ENCODE measurements around the gene CARD18.

CARD18 gene

DNA sequence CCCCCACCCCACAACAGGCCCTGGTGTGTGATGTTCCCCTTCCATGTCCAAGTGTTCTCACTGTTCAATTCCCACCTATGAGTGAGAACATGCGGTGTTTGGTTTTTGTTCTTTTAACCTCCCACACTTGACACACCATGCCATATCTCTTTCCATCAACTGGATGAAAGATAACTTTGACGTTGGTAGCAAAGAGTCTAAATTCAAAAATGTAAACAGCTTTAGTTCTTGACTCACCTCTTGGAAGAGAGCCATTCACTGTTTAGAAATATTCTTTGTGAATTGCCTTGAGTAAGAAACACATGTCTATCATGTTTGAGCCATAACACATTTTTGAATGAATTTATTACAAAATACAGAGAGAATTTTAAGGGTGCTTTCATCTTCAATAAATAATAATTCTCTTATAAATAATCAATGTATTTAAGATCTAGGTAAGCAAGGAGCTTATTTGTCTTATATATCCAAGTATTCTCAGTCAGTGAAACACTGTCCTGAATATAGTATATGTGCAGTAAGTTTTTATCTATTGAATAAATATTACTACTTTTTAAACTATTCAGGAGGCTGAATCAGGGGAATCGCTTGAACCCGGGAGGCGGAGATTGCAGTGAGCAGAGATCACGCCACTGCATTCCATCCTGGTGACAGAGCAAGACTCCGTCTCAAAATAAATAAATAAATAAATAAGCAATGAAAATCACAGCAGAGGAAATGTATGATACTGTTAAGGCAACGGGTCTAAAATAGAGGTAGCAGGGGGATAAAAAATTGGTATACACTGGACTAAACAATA is 6.7 kb downstream of the CARD18 start:
- no peak overlapping the region for H2AFZ ChIP-seq (ENCODE audit: low read length)
- H3K9me2 ChIP-seq (replicated peaks; ENCODE audit: insufficient read depth, low read length), result no peaks in the 10 kb centered on the region
- H3K79me2 ChIP-seq (ENCODE audit: low read length), result no peaks in the 10 kb centered on the region
- H3F3A ChIP-seq (ENCODE audit: insufficient read depth, low read length), result no peaks in the 10 kb centered on the region
- H3K9me3 ChIP-seq (replicated peaks; ENCODE audit: insufficient read depth, low read length), result no peaks in the 10 kb centered on the region
- DNase-seq, result no peak
- H4K20me1 ChIP-seq (ENCODE audit: insufficient read depth, low read length), result no peaks in the 10 kb centered on the region
- H3K27me3 ChIP-seq (replicated peaks; ENCODE audit: insufficient read depth, low read length), result no peaks in the 10 kb centered on the region
- TF ChIP-seq EZH2 (optimal IDR thresholded peaks at IDR 0.05; ENCODE audit: low read depth, low read length) (no peak), EZH2phosphoT487 (IDR thresholded peaks at IDR 0.05; ENCODE audit: low read length) (no peak), CTCF (IDR thresholded peaks at IDR 0.05; ENCODE audit: low read length) (no peak)
- no peak overlapping the region for H3K27ac ChIP-seq (ENCODE audit: low read length)
- H3K4me1 ChIP-seq (ENCODE audit: low read length), result no peaks in the 10 kb centered on the region
- no peaks in the 10 kb centered on the region for H3K36me3 ChIP-seq (replicated peaks; ENCODE audit: insufficient read depth, low read length)
- no peak overlapping the region for H3K9ac ChIP-seq (ENCODE audit: low read length)
- no peak overlapping the region for H3K4me2 ChIP-seq (ENCODE audit: low read depth, low read length)
- no peak overlapping the region for H3K4me3 ChIP-seq (ENCODE audit: low read length)

DNA sequence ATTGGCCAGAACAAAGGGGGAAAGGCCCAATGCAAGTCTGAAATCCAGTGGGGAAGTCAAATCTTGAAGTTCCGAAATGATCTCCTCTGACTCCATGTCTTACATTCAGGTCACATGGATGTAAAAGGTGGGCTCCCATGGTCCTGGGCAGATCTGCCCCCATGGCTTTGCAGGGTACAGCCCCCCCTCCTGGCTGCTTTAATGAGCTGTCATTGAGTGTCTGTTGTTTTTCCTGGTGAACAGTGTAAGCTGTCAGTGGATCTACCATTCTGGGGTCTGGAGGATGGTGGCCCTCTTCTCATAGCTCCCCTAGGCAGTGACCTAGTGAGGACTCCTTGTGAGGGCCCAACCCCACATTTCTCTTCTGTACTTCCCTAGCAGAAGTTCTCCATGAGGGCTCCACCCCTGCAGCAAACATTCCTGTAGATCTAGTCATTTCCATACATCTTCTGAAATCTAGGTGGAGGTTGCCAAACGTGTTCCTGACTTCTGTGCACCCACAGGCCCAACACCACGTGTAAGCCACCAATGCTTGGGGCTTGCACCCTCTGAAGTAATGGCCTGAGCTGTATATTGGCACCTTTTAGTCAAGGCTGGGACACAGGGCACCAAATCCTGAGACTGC is 9.3 kb downstream of the CARD18 start:
- H2AFZ ChIP-seq (ENCODE audit: low read length), result no peak overlapping the region
- H3K9ac ChIP-seq (ENCODE audit: low read length), result no peak overlapping the region
- no peaks in the 10 kb centered on the region for H3K79me2 ChIP-seq (ENCODE audit: low read length)
- TF ChIP-seq EZH2 (optimal IDR thresholded peaks at IDR 0.05; ENCODE audit: low read depth, low read length) (no peak), EZH2phosphoT487 (IDR thresholded peaks at IDR 0.05; ENCODE audit: low read length) (no peak), CTCF (IDR thresholded peaks at IDR 0.05; ENCODE audit: low read length) (no peak)
- H3K9me3 ChIP-seq (replicated peaks; ENCODE audit: insufficient read depth, low read length), result no peaks in the 10 kb centered on the region
- H3K27ac ChIP-seq (ENCODE audit: low read length), result no peak overlapping the region
- H3K4me2 ChIP-seq (ENCODE audit: low read depth, low read length), result no peak overlapping the region
- no peaks in the 10 kb centered on the region for H3K9me2 ChIP-seq (replicated peaks; ENCODE audit: insufficient read depth, low read length)
- H4K20me1 ChIP-seq (ENCODE audit: insufficient read depth, low read length), result no peaks in the 10 kb centered on the region
- no peaks in the 10 kb centered on the region for H3K4me1 ChIP-seq (ENCODE audit: low read length)
- no peaks in the 10 kb centered on the region for H3F3A ChIP-seq (ENCODE audit: insufficient read depth, low read length)
- H3K27me3 ChIP-seq (replicated peaks; ENCODE audit: insufficient read depth, low read length), result no peaks in the 10 kb centered on the region
- H3K36me3 ChIP-seq (replicated peaks; ENCODE audit: insufficient read depth, low read length), result no peaks in the 10 kb centered on the region
- DNase-seq, result no peak
- no peak overlapping the region for H3K4me3 ChIP-seq (ENCODE audit: low read length)

- H3K4me3 ChIP-seq (ENCODE audit: low read length), result no peak overlapping the region
- H3K27me3 ChIP-seq (replicated peaks; ENCODE audit: insufficient read depth, low read length), result no peaks in the 10 kb centered on the region
- H3K27ac ChIP-seq (ENCODE audit: low read length), result no peak overlapping the region
- no peaks in the 10 kb centered on the region for H4K20me1 ChIP-seq (ENCODE audit: insufficient read depth, low read length)
- no peak for DNase-seq
- H3K9me2 ChIP-seq (replicated peaks; ENCODE audit: insufficient read depth, low read length), result no peaks in the 10 kb centered on the region
- H3K4me1 ChIP-seq (ENCODE audit: low read length), result no peaks in the 10 kb centered on the region
- no peaks in the 10 kb centered on the region for H3K9me3 ChIP-seq (replicated peaks; ENCODE audit: insufficient read depth, low read length)
- TF ChIP-seq EZH2phosphoT487 (IDR thresholded peaks at IDR 0.05; ENCODE audit: low read length) (no peak), EZH2 (optimal IDR thresholded peaks at IDR 0.05; ENCODE audit: low read depth, low read length) (no peak), CTCF (IDR thresholded peaks at IDR 0.05; ENCODE audit: low read length) (no peak)
- no peak overlapping the region for H3K4me2 ChIP-seq (ENCODE audit: low read depth, low read length)
- H3K9ac ChIP-seq (ENCODE audit: low read length), result no peak overlapping the region
- no peak overlapping the region for H2AFZ ChIP-seq (ENCODE audit: low read length)
- no peaks in the 10 kb centered on the region for H3K79me2 ChIP-seq (ENCODE audit: low read length)
- no peaks in the 10 kb centered on the region for H3K36me3 ChIP-seq (replicated peaks; ENCODE audit: insufficient read depth, low read length)
- H3F3A ChIP-seq (ENCODE audit: insufficient read depth, low read length), result no peaks in the 10 kb centered on the region
Observed at GRCh38 chr11:105124756-105125155, 14.8 kb downstream of the CARD18 start.
